WTC11 (cell line): ENCODE data around the gene TMEM9B. TPM values are rescaled to one million over a fixed set of nuclear protein-coding genes. Genes with fewer than 3 reads are reported as not detected.

Experiments
- ATAC-seq: fragments of 200-7000 bp; cut with Tn5 transposase; 2 replicates; pipeline ENCODE4 v1.10.0; 2021; ENCODE audit warnings: mild to moderate bottlenecking, moderate library complexity
- CTCF ChIA-PET: fragments of 300-600 bp; sonication (Branson Sonifier 250); formaldehyde crosslinking; loops from one replicate; lab custom pipeline; 2021; ENCODE audit warnings: antibody characterized with exemption; lab: Charles Lee
- POLR2A ChIA-PET: fragments of 350-600 bp; sonication (Branson Sonifier 250); formaldehyde crosslinking; loops from one replicate; lab custom pipeline; 2021; ENCODE audit warnings: antibody characterized with exemption; lab: Charles Lee
- DNase-seq: peaks from one replicate; pipeline ENCODE4 v3.0.0; 2021; ENCODE audit warnings: low spot score
- H3K27ac Mint-ChIP-seq: 2 replicates; pipeline ENCODE4 v1.8.0; 2021; ENCODE audit warnings: mixed read lengths
- H3K27me3 Mint-ChIP-seq: 2 replicates; pipeline ENCODE4 v1.8.0; 2021; ENCODE audit warnings: low read depth, mild to moderate bottlenecking, moderate library complexity, mixed read lengths
- H3K36me3 Mint-ChIP-seq: 2 replicates; pipeline ENCODE4 v1.8.0; 2021; ENCODE audit warnings: mixed read lengths
- H3K4me1 Mint-ChIP-seq: 2 replicates; pipeline ENCODE4 v1.8.0; 2022; ENCODE audit warnings: mixed read lengths
- H3K4me3 Mint-ChIP-seq: 2 replicates; pipeline ENCODE4 v1.8.0; 2021; ENCODE audit warnings: mild to moderate bottlenecking, moderate library complexity, mixed read lengths
- H3K9me3 Mint-ChIP-seq: 2 replicates; pipeline ENCODE4 v1.8.0; 2021; ENCODE audit warnings: mixed read lengths
- AFF4 ChIP-seq: sonication (generic); formaldehyde crosslinking; IDR thresholded peaks from 2 replicates; pipeline ENCODE4 v1.8.1; 2023; ENCODE audit warnings: mild to moderate bottlenecking, missing genetic modification reagents, borderline replicate concordance
- CREB1 ChIP-seq: sonication (generic); formaldehyde crosslinking; IDR thresholded peaks from 2 replicates; pipeline ENCODE4 v1.8.0; 2023; ENCODE audit warnings: mild to moderate bottlenecking, missing genetic modification reagents
- EMX1 ChIP-seq: fragments of 250-450 bp; sonication (Bioruptor Pico); IDR thresholded peaks from 2 replicates; pipeline ENCODE4 v1.8.0; 2021; ENCODE audit warnings: mild to moderate bottlenecking
- ESRRA ChIP-seq: sonication (generic); formaldehyde crosslinking; IDR thresholded peaks from 2 replicates; pipeline ENCODE4 v1.8.1; 2022; ENCODE audit warnings: mild to moderate bottlenecking, missing genetic modification reagents, borderline replicate concordance
- ETV6 ChIP-seq: sonication (generic); formaldehyde crosslinking; IDR thresholded peaks from 2 replicates; pipeline ENCODE4 v1.8.1; 2022; ENCODE audit warnings: mild to moderate bottlenecking, missing genetic modification reagents
- FOXJ3 ChIP-seq: sonication (generic); formaldehyde crosslinking; IDR thresholded peaks from 2 replicates; pipeline ENCODE4 v1.9.0; 2021; ENCODE audit warnings: missing genetic modification reagents, mild to moderate bottlenecking, borderline replicate concordance
- FOXP1 ChIP-seq: sonication (generic); formaldehyde crosslinking; IDR thresholded peaks from 2 replicates; pipeline ENCODE4 v1.8.0; 2022; ENCODE audit warnings: missing genetic modification reagents, mild to moderate bottlenecking, moderate library complexity, borderline replicate concordance
- FOXP4 ChIP-seq: sonication (generic); formaldehyde crosslinking; IDR thresholded peaks from 2 replicates; pipeline ENCODE4 v1.8.0; 2022; ENCODE audit warnings: mild to moderate bottlenecking, missing genetic modification reagents
- IRF2 ChIP-seq: sonication (generic); formaldehyde crosslinking; IDR thresholded peaks from 2 replicates; pipeline ENCODE4 v1.8.0; 2022; ENCODE audit warnings: low read depth, missing genetic modification reagents, borderline replicate concordance
- KAT7 ChIP-seq: sonication (generic); formaldehyde crosslinking; IDR thresholded peaks from 2 replicates; pipeline ENCODE4 v1.8.1; 2023; ENCODE audit warnings: missing genetic modification reagents, mild to moderate bottlenecking, borderline replicate concordance
- NFE2L1 ChIP-seq: sonication (generic); formaldehyde crosslinking; IDR thresholded peaks from 2 replicates; pipeline ENCODE4 v1.8.1; 2023; ENCODE audit warnings: missing genetic modification reagents
- NFYB ChIP-seq: sonication (generic); formaldehyde crosslinking; conservative IDR thresholded peaks from 2 replicates; pipeline ENCODE4 v1.8.0; 2022; ENCODE audit warnings: low read depth, missing genetic modification reagents
- OVOL2 ChIP-seq: fragments of 250-450 bp; sonication (Bioruptor Pico); IDR thresholded peaks from 2 replicates; pipeline ENCODE4 v1.9.0; 2021; ENCODE audit warnings: mild to moderate bottlenecking, borderline replicate concordance
- PREB ChIP-seq: sonication (generic); formaldehyde crosslinking; IDR thresholded peaks from 2 replicates; pipeline ENCODE4 v1.8.1; 2022; ENCODE audit warnings: mild to moderate bottlenecking, missing genetic modification reagents, moderate library complexity, borderline replicate concordance
- RELA ChIP-seq: sonication (generic); formaldehyde crosslinking; IDR thresholded peaks from 2 replicates; pipeline ENCODE4 v1.8.1; 2022; ENCODE audit warnings: missing genetic modification reagents, mild to moderate bottlenecking, borderline replicate concordance
- TEAD1 ChIP-seq: sonication (generic); formaldehyde crosslinking; IDR thresholded peaks from 2 replicates; pipeline ENCODE4 v1.8.0; 2022; ENCODE audit warnings: mild to moderate bottlenecking, missing genetic modification reagents
- ZNF138 ChIP-seq: sonication (generic); formaldehyde crosslinking; conservative IDR thresholded peaks from 2 replicates; pipeline ENCODE4 v1.8.1; 2022; ENCODE audit warnings: mild to moderate bottlenecking, moderate library complexity, missing genetic modification reagents
- ZNF263 ChIP-seq: sonication (generic); formaldehyde crosslinking; IDR thresholded peaks from 2 replicates; pipeline ENCODE4 v1.8.1; 2022; ENCODE audit warnings: low read depth, mild to moderate bottlenecking, moderate library complexity, missing genetic modification reagents
- ZNF281 ChIP-seq: sonication (generic); formaldehyde crosslinking; IDR thresholded peaks from 2 replicates; pipeline ENCODE4 v1.8.0; 2023; ENCODE audit warnings: mild to moderate bottlenecking, missing genetic modification reagents
- ZNF317 ChIP-seq: sonication (generic); formaldehyde crosslinking; IDR thresholded peaks from 2 replicates; pipeline ENCODE4 v1.8.1; 2023; ENCODE audit warnings: low read depth, mild to moderate bottlenecking, moderate library complexity, missing genetic modification reagents, borderline replicate concordance
- ZNF396 ChIP-seq: fragments of 250-450 bp; sonication (Bioruptor Pico); IDR thresholded peaks from 2 replicates; pipeline ENCODE4 v1.8.0; 2021; ENCODE audit warnings: mild to moderate bottlenecking, moderate library complexity, borderline replicate concordance
- total RNA-seq: library from RNA; stranded (reverse); gene quantifications from 3 replicates; pipeline ENCODE4 v1.2.3, GENCODE V29; 2021

TMEM9B gene
- total RNA-seq, 1 experiment from 2014 or later: 8.7 TPM

GRCh38 chr11:8913961-8914660 is 50.1 kb downstream of the TMEM9B start:
- TF ChIP-seq NFYB (CRISPR knock-in tag) (no peak), FOXP1 (CRISPR knock-in tag) (no peak), ZNF138 (no peak), PREB (CRISPR knock-in tag) (no peak), OVOL2 (CRISPR knock-in tag) (no peak), ESRRA (CRISPR knock-in tag) (no peak), NFE2L1 (CRISPR knock-in tag) (no peak), ZNF263 (CRISPR knock-in tag) (no peak), ZNF396 (CRISPR knock-in tag) (no peak), AFF4 (no peak), TEAD1 (CRISPR knock-in tag) (no peak), FOXJ3 (CRISPR knock-in tag) (no peak), ZNF281 (CRISPR knock-in tag) (no peak), IRF2 (CRISPR knock-in tag) (no peak)
- DNase-seq (peak; percentile 65), ATAC-seq (peak; percentile 8)
- peaks cover 13% of the 10 kb centered on the region for H3K27me3 Mint-ChIP-seq
- CTCF ChIA-PET: interaction anchor here (0.6 to 9.1 kb wide), 11 partner anchors 12 to 592 kb away, joined by 3 to 110 read pairs (median 4); partner anchors contain the start of gene TMEM9B
- no peaks in the 10 kb centered on the region for H3K9me3 Mint-ChIP-seq
- POLR2A ChIA-PET: no interaction called here
- H3K27ac Mint-ChIP-seq: 0 out of 2 replicates have a peak overlapping the region, but pooled peaks have one; percentile 20
- H3K36me3 Mint-ChIP-seq: peaks cover 37% of the 10 kb centered on the region
- H3K4me1 Mint-ChIP-seq: peaks cover 38% of the 10 kb centered on the region
- no peak overlapping the region for H3K4me3 Mint-ChIP-seq

- ChIA-PET POLR2A (interaction anchor here (0.6 to 2.1 kb wide), 6 partner anchors 26 to 323 kb away, joined by 3 to 6 read pairs (median 4); partner anchors contain the start of gene TMEM9B), CTCF (interaction anchor here (0.6 to 9.1 kb wide), 13 partner anchors 20 to 645 kb away, joined by 3 to 110 read pairs (median 3); partner anchors contain the start of gene TMEM9B)
- ATAC-seq (peak; percentile 92), DNase-seq (peak; percentile 98)
- Mint-ChIP-seq H3K27me3 (peaks cover 28% of the 10 kb centered on the region), H3K4me3 (peak within 1 kb of the TSS; percentile 84), H3K4me1 (peaks cover 29% of the 10 kb centered on the region), H3K36me3 (peaks cover 11% of the 10 kb centered on the region), H3K27ac (peak within 1 kb of the TSS; percentile 68; the same call in 1 of the 2 replicates), H3K9me3 (no peaks in the 10 kb centered on the region)
- TF ChIP-seq CREB1 (CRISPR knock-in tag) (no peak), RELA (CRISPR knock-in tag) (0 out of 2 replicates have a peak, but pooled peaks have one; percentile 51), KAT7 (peak; percentile 92), ETV6 (CRISPR knock-in tag) (peak; percentile 84), ZNF317 (CRISPR knock-in tag) (peak; percentile 33; the same call in 1 of the 2 replicates), EMX1 (CRISPR knock-in tag) (no peak), FOXP4 (CRISPR knock-in tag) (no peak)
Observed at GRCh38 chr11:8911029-8911823, 53.0 kb downstream of the TMEM9B start, which contains the start of gene AKIP1. Gene AKIP1 (plus strand): TSS chr11:8911189. CDS start chr11:8911450, 261 bp downstream.
